Activated CD4-positive, alpha-beta T cell treated with anti-CD3 and anti-CD28 coated beads, Interleukin-2, Interleukin-4, amounts not matched to agents 100 ng/mL and 50 ng/mL, durations not matched to agents 16 hours and 8 hours (primary cell): ENCODE results near the gene NAA38.

Source experiments
- DNase-seq: peaks from one replicate; pipeline ENCODE4 v3.0.0-alpha.2; 2020; ENCODE audit warnings: low spot score

The NAA38 gene

DNA sequence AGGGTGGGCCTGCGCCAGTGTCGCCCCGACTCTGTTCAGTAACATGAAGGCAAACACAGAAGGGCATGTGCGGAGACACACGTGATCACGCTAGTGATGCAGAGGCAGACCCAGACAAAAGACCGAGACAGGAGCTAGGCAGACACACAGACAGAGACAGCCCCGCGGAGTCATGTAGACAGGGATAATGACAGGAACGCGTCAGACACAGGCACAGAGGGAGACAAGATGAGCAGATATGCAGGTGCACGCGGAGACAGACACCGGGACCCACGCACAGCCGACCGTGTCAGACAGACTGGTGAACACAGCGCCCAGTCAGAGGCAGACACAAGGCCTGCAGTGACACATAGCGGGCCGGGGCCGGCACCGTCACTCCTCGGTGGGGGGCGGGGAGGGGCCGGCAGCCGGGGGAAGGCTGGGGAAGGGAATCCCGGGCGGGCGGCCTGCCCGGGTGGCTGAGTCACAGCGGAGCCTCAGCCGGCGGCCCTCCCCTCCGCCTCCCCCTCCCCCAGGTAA, 15.9 kb downstream of the NAA38 start:
- DNase-seq, result peak; percentile 78

DNA sequence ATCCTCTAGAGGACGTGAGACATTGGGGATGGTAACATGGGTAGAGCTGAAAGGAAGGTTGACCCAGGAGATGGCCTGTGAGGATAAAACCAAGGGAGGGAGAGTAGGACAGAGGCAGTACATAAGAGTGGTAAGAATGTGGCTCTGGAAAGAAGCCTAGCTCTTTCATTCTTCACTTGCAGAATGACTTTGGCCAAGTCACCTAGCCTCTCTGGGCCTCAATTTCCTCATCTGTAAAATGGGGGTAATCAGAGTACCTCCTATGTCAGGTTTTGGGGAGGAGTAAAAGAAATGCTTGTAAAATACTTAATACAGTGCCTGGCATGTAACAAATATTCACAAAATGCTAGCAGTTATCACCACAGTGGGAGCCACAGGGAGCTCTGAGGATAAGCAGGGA, 16.5 kb downstream of the NAA38 start:
- DNase-seq, result no peak

DNA sequence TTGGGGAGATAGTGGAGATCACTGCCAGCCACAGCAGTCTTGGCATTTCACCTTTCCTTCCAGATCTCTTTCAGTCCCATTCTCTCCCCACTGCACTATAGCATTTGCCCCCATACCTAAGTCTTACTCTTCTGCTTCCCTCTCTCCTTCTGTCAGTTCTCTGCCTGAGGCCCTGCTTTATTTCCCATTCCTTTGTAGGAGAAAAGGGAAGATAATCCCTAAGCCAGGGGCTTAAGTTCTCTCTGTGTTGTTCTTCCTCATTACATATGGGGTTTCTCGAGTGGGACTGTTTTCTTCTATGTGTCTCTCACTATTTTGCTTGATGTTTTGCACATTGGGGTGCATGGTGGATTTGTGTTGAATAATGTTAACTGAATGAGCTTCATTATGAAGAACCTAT, 16.9 kb downstream of the NAA38 start:
- DNase-seq, result no peak

DNA sequence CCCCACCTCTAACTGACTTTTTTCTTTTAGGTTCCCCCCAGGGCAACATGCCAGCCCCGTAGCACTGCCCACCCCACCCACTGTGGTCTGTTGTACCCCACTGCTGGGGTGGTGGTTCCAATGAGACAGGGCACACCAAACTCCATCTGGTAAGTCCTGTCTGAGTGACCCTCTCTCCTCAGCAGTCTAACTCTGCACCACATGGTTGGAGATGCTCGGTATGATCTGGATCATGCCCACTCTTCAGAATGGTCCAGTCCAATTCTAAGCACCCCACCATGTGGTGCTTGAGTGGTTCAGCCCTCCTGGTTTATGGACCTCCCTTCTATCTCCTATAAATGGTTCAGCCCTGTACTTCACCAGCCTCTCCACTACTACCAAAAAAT, 17.5 kb downstream of the NAA38 start:
- DNase-seq, result no peak

DNA sequence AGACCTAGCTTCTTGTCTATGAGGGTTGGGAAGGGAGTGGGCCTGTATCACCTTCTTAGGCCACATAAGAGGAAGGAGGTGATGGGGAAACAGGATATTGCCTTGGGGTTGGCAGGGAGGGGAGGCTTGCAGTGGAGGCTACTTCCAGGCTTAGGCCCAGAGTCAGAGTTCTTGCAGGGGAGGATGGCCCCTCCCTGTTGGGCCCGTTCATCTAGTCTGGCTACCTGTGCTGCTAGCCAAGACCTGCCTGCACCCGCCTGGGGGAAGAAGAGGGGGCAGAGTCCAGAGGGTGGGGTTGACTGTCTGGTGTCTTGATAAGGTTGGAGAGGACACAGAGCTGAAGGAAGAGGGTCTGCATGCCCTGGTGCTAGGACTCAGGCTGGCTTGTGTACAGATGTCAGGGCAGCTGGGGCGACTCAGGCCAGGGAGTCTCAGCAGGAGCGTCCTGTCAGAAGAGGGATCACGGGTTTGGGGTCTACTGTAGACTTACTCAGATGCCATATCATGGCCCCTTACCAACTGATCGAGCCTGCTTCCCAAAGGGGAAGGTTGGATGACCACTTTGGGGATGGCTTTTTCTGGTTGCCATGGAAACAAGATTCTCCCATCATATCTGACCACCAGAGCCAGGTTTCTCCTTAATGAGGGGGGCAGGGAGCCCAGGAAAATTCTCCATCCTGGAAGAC, 18.0 kb downstream of the NAA38 start:
- DNase-seq, result no peak

DNA sequence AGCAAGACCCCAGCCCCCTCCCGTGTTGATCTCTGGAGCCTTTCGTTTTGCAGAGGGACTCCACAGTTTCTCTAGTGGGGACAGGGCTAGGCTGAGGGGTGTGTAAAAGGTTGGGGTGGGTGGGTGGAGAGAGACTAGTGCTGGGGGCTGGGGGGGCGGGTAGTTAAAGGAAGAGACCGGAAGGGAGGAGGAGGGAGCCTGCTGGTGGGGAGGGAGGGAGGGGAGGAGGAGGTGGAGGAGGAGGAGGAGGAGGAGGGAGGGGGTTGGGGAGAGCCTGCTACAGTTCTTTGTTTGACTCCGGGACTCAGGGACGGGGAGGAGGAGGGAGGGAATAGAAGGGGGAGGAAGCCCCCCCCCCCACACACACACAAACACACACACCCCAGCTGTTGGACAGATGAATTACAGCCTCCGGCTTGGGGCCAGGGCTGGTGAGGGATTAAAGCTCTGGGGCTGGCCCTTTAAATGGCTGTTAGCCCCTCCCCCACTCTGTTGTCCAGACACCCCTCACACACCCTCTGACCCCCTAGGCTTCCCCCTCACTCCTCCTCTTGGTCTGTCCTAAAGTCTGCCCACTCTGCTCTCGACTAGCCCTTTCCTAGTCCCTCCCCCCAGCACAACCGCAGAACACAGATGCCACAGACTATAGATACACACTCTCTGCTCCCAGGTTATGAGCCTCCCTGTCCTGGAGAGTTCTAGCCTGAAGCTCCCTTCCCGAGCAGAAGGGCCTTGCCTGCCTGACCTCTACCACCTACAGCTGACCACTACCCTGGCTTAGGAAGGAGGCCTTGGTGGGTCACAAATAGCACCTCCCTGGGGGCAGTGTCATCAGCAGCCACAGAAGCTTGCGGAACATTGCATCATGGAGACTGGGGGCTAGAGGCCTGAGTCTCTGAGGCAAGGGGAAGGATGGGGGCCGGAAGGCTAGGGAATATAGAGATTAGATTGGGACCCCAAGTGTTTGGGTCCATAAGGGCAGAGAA, 19.0 kb downstream of the NAA38 start:
- DNase-seq, result no peak

DNA sequence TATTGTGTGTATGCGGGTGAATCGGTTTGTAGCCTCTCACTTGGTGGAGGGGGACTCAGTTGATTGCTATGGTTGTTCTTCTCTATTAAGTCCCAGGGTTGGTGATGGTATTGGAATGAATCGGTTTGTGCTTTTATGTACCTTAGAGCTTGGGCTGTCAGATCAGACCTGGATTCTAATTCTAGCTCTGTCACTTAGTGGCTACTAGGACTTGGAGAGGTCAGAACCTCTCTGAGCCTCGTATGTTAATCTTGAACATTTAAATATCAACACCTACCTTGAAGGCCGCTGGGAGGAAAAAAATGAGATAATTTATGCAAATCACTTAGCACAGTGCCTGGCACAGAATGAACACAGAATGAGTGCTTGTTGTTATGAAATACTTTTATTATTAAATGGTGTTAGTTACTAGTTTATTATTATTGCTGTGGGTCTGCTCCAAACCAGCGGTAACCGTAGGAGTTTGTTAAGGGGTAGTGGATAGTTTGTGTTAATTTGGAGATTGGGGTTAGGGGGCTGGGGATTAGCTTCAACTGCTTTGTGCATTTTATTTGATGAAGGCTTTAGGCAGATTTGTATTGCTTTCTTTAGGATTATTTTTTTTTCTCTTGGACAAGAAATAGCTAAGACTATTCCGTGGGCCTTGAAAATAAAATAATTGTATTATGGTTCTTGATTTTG, 19.8 kb downstream of the NAA38 start:
- no peak for DNase-seq

DNA sequence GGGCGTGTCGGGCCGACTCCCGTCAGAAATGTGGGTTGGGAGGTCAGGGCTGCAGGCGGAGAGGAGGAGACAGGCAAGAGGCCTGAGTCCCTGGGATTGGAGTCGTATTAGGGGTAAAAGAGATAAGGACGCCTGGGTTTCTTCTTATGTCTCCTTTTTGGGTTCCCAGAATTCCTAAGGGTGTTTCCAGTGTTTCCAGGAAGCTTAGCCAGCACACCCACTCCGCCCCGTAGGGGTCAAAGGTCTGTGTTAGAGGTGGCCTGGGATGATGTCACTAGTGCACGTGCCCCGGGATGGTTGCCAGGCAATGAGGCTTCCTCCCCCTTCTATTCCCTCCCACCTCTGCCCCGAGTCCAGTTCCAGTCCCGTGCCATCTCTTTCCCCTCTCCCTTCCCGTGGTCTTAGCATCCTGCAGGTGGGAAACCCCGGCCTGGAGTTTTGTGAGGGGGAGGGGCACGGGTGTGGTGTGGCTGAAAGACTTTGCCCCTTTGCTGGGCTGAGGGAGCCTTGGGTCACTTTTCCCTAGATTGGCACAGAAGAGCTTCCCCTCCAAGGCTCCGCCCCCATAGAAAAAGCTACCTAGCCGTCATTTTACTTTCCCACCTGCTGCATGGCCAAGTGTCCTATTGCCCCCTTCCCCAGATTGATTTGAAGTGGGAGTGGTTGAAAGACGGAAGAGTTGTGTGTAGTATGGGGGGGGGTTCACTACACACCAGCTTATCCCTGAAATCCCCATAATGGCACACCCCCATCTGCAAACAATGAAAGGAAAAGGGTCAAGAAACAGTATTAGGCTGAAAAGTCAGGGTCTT, 20.6 kb downstream of the NAA38 start:
- peak; percentile 79 for DNase-seq

DNA sequence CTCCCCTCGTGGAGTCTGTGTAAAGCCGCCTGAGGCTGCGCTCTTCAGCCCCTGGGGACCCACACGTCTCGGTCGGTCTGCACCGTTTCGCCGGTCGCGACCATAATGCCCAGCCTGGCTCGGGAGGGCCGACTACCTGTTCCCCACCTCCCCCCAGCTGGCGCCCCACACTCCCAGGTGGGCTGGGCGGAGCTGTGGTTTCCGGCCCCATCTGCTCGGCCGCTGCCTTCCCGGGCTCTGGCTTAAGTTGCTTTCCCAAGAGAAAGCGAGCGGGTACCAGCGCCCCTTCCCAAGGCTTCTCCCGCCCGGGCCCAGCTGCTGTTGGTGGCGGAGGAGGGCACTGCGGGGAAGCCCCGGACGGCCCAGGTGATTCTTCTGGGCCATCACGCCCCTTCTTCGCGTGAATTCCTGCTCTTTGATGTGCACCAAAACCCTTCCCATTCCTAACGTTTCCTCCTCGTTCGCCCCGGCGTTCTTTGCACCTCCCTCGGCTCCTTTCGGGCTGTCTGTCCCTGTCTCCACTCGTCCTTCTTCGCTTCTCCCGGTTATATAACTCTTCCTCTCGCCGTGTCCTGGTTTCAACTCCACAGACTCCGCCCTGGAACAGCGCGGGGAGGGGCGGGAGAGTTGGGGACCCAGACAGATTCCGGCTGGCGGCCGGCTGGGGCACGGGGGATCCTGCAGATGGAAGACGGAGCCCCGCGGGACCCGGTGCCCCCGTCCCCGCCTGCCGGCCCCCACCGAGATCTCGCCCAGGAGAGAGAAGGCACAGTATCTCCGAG, 21.4 kb downstream of the NAA38 start:
- no peak for DNase-seq

DNA sequence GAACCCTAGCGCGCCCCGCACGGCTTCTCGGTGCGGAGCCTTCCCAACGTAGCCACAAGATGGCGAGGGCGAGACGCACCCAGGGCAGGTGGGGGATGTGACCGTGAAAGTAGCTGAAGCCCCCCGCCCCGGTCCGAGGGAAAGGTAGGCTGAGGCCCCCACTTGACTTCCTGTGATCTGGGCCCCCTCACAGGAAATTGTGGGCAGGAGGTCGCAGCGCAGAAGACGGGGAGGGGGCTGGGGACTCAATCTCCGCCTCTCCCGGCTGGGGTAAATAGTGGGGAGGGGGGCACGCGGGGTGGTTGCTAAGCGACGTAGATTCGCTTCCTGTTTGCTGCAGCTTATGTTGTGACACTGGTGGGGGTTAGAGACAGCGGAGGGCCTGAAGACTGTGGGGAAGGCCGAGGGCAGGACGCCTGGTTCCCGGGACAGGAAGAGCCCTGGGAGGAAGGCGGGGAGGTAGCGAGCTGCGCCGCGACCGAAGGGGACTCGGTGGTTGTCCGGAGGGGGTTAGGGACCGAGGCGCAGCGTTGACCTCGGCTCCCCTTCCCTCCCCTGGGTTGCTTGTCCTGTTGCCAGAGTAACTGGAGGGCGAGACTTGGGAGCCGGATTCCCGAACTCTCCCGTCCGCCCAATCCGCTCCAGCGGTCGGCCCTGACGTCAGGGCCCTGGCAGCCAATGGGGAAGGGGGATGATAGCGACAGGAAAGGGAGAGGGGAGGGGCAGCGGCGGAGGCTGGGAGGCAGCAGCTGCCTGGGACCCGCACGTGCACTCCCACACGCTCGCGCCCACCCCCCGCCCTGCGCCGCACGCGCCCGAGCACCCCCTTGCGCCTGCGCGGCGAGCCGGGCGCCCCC, 22.2 kb downstream of the NAA38 start:
- peak; percentile 94 for DNase-seq

DNA sequence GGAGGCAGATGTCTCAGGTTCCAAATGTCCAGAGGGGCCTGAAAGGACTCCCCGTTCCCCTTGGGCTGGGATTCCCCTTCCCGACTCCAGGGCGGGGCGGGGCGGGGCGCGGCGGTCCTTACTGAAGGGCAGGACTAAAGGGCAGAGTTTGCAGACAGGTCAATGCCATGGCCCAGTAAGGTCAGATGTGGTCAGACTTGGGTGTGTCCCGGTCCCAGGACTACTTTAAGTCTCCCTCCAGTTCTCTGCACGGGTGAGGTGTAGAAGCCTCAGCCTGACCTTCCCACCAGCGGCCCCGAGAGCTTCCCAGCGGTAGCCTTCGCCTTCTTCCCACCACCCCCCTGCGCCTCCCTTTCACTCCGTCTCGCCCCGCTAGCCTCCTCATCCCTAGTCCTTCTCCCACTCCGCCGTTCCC, 22.8 kb downstream of the NAA38 start:
- no peak for DNase-seq

DNA sequence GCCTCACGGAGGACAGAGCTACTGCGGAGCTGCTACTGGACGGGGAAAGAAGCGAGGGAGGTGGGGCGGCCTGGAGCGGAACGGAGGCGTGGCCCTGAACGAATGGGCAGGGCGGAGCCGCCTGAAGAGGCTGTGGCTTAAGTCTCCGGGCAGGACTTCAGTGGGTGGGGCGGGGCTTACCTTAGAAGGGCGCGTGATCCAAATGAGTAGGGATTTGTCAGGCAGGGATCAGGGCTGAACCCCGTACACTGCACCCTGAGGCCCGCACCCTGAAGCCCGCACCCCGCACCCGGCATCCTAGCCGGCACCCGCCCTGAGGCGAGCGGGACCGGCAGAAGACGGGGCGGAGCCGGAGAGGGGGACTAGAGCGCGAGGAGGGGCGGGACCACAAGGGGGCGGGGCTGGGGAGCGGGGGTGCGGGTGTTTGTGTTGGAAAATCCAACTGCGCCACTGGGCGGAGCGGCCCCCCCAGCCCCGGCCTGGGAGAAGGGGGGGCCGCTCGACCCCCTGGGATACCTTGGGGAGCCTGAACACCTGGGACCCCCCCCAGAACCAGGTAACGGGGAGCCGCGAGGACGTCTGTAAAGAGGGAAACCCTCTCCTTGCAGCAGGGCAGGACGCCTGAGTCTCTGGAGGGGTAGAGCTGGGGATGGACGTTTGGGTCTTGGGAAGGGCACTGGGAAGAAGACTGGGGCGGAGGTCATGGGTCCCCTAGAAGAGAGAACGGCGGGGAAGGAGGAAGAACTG, 23.4 kb downstream of the NAA38 start, which contains the start of gene KDM6B:
Gene KDM6B, plus strand, starts transcription at position 423 of the 747 bp plus-strand sequence. CDS start 11,338 bp downstream, outside the sequence.
- peak; percentile 86 for DNase-seq

DNA sequence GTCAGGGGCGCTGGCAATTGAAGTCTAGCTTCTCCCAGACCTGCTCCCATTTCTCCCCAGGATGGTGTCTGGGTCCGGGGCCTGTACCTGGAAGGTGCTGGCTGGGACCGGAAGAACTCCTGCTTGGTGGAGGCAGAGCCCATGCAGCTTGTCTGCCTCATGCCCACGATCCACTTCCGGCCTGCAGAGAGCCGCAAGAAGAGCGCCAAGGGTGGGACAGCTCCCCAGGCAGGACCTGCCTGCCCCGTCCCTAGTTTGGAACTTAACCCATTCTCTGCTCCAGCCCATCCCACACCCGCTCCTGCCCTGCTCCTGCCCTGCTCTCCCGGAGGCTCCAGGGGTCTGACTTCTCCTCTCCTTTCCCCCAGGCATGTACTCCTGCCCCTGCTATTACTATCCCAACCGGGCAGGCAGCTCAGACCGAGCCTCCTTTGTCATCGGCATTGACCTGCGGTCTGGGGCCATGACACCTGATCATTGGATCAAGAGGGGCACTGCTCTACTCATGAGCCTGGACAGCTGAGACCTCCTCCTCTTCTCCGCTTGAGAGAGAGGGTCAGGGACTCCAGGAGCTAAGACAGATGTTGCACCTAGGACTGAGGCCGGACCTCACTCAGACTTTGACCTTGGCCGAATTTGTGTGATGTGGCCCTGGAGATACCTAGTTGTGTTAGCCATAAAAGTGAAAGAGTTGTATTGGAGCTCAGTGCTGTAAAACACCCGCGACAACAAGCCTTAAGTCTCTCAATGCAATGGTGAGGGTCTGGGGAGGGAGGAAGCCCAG, 24.2 kb downstream of the NAA38 start:
- DNase-seq, result no peak

DNA sequence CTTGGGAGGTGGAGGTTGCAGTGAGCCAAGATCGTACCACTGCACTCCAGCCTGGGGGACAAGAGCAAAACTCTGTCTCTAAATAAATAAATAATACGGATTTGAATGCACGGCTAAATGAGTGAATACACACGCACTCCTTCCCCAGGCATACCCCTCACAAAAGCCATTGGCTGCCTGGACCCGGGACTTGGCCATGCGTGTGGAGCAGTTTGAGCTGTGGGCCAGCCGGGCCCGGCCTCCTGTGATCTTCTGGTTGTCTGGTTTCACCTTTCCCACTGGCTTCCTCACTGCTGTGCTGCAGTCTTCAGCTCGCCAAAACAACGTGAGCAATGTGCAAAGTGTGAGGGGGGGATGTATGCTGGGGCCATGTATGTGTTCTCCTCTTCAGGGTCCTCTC, 24.9 kb downstream of the NAA38 start:
- DNase-seq, result no peak

DNA sequence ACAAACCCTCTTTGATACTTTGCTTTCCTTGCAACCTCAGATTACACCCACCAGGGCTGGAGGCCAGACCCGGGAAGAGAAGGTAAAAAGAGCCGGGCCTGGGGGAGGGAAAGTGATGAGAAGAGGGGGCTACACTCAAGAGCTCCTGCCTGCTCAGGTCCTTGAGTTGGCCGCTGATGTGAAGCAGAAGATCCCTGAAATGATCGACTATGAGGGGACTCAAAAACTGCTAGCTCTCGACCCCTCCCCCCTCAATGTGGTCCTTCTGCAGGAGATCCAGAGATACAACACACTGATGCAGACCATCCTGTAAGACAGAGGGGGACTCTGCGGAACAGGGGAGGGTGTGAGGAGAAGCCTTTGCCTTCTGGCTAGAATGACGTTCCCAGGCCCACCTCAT, 26.1 kb downstream of the NAA38 start:
- no peak for DNase-seq

DNA sequence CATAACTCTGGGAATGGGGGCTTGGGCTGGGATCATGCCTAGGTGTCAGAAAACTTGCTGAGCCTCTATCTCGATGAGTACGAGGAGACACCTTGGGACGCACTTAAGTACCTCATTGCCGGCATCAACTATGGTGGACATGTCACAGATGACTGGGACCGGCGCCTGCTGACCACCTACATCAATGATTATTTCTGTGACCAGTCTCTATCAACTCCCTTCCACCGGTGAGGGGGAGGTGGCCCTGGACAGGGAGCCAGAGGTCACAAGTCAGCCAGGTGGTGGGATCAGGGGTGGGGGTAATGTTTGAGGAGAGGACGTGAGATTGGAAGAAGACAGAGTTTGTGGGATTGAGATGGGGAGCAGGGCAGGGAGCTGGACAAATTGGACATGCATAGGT, 26.7 kb downstream of the NAA38 start:
- no peak for DNase-seq

DNA sequence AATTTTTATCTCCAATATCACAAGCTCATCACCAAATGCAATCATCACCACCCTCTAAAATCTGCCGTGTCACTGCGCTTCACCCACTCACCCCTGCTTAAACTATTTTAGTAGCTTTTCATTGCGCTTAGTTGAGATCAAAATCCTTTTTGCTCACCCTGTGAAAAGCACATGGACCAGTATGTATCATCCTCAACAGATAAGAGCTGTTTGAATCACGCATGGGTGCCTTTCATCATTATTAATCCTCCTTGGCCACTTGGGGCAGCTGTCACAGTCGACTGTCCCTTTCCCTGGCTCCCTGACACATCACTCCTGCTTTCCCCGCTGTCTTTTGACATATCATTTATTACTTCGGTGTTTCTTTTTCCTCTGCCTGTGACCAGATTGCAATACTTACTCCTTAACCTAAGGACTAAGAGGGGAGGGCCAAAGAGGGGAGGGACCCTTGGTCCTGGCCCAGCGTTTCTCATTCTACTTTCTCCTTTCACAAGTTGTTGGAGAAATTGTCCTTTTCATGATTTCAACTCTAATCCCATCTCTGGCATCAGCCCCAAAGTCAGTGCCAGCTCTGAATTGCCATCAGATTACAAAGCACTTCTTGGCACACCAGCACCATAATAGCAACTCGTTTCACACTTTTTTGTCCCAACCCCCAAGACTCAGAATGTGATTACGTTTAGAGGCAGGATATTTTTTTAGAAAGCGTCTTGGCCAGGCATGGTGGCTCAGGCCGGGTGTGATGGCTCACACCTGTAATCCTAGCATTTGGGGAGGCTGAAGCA, 32.0 kb downstream of the NAA38 start:
- DNase-seq, result no peak
